ENCODE measurements around the gene SINHCAF.
"Not testable (repeated sequence)": the region's sequence is repeated elsewhere in the genome, so short reads cannot be mapped to it uniquely, and the experiment has no call there.

Gene SINHCAF, protein sequence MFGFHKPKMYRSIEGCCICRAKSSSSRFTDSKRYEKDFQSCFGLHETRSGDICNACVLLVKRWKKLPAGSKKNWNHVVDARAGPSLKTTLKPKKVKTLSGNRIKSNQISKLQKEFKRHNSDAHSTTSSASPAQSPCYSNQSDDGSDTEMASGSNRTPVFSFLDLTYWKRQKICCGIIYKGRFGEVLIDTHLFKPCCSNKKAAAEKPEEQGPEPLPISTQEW

DNA sequence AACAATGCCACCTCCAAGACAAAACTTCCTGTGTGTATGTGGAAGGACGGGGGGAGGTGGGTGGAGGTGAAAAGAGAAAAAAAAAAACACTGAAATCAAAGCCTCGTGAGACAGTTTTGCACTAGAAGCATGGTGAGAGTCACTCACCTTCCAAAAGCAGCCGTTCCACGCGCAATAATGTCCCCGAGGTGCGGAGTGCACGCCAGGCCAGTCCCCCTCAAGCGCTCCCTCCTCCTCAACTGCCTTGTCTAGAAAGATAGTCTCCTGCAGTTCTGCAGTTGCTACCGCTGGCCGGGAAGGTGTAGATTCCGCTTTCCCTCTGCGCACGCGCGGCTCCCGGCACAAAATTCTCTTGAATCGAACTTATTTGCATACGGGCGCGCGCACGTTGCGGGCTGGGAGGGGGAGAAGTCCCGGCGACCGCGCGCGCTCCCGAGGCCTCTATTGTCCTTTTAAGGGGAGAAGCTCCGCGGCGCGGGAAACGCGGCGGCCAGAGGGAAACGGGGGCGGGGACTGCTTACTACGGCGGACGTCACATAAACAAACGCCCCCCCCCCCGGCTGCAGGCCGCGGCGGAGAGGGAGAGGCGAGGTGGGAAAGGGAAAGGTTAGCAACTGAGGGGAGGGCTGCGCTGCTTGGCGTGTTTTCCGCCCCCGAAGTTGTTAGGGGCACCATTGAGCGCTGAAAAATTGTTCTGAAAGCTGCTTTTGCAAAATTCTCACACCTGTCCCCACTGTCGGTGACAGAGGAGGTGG, at the start of gene SINHCAF:
SINHCAF (minus strand) TSS at position 274 of the 755 bp plus-strand sequence. CDS start 27,946 bp downstream, outside the sequence.
- DNase-seq (ENCODE audit: low read depth), result peak; percentile 99

DNA sequence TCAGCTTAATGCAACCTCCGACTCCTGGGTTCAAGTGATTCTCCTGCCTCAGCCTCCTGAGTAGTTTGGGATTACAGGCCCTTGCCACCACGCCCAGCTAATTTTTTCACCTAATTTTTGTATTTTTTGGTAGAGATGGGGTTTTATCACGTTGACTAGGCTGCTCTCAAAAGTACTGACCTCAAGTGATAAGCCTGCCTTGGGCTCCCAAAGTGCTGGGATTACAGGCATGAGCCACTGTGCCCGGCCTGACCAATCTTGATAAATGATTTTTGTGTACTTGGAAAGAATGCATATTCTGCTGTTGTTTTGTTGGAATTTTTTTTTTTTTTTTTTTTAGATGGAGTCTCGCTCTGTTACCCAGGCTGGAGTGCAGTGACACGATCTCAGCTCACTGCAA, 49.5 kb upstream of the SINHCAF start:
- DNase-seq (ENCODE audit: low read depth), result not testable (repeated sequence)

DNA sequence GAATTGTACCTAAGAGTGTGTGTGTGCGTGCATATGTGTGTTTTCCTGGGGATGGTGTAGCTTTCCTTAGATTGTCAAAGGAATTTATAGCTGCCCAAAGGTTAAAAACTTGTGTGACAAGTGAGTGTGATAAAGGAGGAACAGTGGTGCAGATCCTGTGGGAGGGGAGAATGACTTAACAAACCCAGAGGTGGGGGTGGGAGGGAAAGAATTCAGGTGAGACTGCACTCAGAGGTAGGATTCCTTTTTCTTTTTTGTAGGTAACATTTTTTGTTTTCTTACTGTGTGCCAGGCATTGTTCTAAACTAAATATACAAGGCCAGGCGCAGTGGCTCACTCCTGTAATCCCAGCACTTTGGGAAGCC, 45.3 kb upstream of the SINHCAF start:
- DNase-seq (ENCODE audit: low read depth), result no peak

DNA sequence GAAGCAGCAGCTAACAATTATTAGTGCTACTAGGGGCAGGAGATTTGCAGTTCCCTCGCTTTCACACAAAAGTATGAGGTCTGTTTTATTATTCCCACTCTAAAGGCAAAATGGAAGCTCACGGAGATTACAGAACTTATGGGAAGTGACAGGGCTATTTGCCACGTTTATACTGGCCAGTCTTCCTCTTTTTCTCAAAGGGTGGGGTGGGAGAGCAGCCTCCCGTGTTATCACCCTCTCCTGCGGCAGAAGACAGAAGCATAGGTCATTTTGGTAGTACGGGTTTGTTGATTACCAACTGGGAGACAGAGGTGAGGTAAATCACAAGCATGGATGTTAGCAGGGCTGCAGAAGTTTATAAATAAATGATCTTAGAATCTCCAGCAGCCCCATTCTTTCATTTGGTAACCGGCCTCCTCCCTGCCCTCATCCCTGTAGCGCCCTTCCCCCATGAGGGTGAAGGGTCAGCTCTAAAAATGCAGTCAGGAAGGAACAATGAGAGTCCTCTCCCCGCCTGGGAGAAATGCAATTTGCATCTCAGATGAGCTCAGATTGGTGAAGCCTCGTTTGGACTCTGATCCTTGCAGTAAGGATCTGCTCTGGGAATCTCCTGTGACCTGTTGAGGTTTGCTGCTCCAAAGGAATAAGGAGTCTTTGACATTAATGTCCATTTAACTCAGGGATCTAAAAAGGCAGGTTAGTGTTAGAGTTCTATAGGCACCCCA, 44.7 kb upstream of the SINHCAF start:
- DNase-seq (ENCODE audit: low read depth), result no peak

DNA sequence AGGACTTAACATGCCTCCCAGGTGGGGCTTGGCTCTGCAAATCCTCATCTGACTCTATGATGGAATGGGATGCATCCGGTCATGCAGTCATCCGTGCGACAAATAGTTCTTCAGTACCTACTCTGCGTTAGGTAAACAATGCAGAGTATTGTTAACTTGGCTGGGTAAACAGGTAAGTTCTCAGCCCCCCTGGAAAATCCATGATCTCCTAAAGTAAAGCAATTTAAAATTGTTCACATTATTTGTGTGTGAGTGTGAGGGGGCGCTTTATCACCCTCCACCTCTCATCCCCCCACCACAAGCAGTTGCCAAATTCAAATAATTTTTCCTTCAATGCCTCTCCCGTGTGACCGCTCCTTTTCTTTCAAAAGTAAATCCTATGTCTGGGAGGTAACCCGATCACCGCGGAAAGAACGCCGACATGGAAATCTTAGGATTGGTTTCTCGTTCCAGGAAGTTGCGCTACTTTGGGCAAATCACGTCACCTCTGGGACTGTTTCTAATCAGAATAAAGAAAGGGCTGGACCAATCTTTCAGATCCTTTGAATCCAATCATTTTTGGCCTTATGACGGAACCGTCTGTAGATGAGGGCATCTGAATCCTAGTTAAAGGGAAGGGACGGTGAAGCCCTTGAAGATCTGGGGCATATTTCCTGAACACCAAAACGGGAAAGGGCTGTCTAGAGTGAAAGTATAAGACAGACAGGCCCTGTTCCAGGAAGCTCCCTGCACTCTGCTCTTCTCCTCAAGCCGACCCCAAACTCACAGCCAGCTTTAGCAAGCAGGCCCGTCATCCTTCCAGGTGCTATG, 44.0 kb upstream of the SINHCAF start:
- DNase-seq (ENCODE audit: low read depth), result peak; percentile 67

DNA sequence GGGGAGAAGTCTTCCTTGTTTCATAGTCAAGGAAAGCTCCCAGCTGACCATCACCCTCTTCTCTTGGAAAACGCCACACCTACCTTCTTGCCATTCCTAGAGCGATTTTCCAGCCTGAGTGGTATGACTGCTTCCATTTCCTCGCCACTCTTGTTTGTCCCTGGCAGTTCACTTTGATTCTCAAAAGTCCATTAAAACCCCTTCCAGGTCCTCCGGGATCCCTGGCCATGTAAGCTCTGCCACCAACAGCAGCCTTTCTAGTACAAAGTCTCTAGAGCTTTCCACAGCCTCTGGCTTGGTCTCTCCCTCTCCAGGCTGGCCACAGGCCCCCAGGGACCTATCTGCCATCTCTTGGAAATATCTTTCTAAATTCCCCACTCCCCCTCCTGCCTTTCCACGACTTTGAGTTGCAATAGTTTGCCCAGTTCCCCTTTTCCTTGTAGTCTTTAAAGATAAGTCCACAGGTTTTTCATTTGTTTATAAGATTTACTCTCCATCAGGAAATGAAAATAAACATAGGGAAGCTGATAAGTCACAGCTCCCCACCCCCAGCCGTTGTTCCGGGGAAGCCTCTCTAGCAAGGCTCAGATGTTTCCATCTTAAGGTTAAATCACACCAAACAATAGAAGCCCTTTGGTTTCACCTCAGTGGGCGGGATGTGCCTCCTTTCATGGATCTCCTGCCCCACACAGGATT, 42.9 kb upstream of the SINHCAF start:
- DNase-seq (ENCODE audit: low read depth), result peak; percentile 13

DNA sequence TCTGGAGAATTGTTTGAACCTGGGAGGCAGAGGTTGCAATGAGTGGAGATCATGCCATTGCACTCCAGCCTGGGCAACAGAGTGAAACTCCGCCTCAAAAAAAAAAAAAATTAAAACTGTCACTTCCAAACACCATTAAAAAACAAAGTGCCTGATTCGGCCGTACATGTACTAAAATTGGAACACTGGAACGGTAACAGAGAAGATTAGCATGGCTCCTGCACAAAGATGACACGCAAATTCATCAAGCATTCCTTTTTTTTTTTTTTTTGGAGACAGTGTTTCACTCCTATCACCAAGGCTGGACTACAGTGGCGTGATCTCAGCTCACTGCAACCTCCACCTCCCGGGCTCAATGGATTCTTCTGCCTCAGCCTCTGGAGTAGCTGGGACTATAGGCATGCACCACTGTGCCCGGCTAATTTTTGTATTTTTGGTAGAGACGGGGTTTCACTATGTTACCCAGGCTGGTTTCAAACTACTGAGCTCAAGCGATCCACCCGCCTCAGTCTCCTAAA, 40.2 kb upstream of the SINHCAF start:
- DNase-seq (ENCODE audit: low read depth), result no peak

DNA sequence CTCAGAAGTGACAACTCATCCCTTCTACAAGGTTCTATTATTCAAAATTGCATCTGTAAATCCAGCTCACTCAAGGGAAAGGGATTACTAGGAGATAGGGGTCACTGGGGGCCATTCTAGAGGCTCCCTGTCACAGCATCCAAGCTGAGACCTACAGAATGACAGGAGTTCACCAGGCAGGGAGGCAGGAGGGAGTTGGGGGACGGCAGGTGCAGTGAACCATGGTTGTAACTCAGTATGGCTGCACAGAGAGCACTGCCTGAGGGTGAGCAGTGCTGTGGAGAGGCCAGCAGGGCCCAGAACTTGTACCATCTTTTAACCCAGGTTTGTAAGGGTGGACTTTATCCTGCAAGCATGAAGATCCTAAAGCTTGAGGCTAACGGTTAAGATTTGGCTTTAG, 37.9 kb upstream of the SINHCAF start:
- no peak for DNase-seq (ENCODE audit: low read depth)

DNA sequence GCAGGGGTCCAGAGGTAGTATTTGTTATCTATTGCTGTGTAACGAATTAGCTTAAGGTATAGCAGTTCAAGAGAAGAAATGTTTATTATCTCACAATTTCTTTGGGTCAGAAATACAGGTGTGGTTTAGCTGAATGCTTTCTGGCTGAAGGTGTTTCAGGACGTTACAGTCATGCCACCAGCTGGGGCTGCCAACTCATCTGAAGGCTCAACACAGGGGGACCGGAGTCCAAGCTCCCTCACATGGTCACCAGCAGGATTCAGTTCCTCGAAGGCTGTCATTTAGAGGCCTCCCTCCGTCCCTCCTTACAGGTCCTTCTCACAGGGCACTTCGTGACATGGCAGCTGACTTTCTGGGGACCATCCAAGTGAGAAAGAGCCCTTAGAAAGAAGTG, 37.5 kb upstream of the SINHCAF start:
- DNase-seq (ENCODE audit: low read depth), result no peak

DNA sequence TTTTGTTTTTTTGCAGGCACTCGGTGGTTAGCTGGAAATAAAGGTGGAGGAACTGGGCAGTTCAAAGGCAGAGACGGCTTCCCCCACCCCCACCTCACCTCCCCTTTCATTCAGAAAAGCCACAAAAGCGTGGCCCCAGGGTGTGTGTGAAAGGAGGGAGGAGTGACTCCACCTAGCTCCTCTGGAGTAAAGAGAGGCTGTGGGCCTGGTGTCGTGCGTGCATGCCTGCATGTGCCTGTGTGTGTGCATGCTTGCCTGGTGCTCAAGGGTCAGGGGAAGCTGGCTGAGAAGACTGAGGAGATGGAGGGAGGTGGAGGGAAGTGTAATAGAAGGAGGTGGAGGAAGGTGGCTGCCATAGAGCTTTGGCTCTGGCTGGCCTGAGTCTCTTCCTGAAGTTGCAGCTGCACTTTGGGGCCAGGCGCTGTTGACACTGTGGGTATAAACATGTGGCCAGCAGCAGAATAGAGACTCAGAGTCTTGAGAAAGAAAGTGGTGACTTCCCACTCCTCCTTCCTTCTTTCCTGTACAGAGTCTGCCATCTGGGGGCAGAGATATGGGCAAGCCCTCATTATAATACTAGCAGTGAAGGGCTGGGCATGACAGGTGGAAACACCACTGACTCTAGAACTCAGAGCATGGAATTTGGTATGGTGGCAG, 36.9 kb upstream of the SINHCAF start:
- DNase-seq (ENCODE audit: low read depth), result no peak

DNA sequence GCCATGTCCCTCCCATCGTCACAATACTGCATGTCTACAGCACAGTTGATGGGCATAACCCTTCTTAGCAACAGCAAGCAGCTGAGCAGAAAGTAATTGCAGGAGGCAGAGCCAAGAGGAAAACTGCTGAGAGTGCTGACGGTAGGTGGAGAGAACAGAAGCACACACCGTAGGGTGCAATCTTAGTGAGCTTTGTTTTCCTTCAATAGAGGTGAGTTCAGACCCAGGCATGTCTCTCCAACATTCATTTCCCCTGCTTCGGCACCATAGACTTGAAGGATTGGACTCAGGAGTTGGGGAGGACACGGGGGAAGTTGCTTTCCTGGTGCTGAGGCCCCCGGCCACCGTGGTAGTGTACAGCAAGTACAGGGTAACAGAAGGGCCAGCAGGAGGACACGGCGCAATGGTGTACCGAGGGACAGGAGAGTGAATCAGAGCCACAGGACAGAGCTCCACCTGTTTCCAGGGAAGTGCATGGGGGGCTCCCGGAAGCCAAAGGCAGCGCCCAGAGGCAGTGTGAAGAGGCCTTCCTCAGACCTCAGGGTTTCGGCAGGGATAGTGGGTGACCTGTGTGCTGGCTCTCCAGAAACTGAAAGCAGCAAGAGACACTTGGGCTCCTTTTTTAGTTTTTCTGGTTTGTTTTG, 36.3 kb upstream of the SINHCAF start:
- no peak for DNase-seq (ENCODE audit: low read depth)

DNA sequence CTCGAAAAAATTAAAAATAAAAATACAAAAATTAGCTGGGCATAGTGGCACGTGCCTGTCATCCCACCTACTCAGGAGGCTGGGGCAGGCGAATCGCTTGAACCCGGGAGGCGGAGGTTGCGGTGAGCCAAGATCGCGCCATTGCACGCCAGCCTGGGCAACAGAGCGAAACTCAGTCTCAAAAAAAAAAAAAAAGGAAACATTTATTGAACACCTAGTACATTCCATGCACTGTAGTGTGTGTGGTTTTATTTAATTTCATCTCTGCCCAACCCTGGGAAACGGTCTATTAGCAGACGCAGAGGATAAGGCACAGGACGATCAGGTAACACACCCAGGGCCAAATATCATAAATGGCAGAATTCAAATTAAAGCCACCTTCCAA, 35.8 kb upstream of the SINHCAF start:
- no peak for DNase-seq (ENCODE audit: low read depth)

DNA sequence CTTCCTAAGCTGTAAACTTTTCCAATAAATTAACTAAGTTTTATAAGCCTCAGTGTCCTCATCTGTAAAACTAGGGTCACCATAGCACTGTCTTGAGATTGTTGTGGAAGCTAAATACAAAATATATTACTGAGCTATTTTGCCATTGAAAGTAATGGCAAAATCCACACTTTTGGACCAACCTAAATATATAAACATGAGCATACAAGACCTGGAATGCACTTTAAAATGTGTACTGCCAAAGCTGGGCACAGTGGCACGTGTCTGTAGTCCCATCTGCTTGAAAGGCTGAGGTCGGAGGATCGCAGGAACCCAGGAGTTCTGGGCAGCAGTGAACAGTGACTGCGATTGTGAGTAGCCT, 29.8 kb upstream of the SINHCAF start:
- DNase-seq (ENCODE audit: low read depth), result no peak

DNA sequence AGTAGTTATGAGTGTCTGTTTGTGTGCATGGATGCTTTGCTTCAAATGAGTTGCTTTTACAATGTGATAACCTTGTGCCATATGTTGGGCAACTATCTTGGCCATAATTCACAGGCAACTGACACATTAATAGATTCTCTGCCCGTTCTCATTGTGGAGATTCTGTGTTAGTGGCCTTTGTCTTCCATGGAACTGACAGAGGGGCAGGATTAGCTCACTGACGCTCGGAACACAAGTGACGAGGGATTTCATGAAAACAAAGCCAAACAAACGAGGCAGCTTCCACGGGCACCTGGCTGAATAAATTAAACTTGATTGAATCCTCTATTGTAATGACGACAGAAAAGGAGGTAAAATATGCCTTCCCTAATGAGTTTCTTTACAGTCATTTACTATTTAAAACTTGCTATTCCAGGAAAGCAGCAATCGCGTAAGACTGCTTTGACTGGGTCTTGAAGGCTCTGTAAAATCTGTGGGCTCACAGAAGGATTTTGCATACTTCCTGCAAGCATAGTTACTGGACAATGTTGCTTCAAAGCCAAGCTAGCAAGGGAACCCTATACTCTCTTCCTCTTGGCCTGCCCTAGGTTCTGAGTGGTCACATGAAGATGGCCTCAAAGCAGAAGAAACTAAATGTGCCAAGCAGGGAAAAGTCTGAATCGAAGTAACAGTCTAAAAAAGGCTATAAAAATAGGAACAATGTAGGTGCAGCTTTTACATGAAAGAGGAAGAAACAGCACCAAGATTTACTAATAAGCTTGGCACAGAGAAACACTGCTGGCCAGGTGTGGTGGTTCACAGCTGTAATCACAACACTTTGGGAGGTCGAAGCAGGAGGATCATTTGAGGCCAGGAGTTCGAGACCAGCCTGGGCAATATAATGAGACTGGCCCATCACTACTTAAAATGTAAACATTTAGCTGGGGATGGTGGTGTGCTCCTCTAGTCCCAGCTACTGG, 28.1 kb upstream of the SINHCAF start:
- DNase-seq (ENCODE audit: low read depth), result no peak

DNA sequence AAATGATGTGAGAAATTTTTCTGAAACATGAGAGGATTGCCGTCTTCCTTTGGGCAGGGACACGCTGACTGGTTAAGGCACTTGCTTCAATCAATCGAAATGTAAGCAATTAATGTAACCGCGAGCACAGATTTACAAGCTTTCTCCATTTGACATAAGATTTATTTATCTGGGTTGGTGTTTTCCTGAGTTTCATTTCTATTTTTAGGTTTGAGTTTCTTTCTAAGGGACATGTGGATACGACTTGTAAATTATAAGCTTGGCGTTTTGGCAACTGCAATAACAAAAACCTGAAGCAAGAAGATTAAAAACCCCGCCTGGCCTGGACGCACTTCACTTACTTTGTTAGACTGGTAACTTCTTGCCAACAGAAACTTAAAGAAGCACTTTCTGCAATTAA, 20.3 kb upstream of the SINHCAF start:
- DNase-seq (ENCODE audit: low read depth), result no peak

DNA sequence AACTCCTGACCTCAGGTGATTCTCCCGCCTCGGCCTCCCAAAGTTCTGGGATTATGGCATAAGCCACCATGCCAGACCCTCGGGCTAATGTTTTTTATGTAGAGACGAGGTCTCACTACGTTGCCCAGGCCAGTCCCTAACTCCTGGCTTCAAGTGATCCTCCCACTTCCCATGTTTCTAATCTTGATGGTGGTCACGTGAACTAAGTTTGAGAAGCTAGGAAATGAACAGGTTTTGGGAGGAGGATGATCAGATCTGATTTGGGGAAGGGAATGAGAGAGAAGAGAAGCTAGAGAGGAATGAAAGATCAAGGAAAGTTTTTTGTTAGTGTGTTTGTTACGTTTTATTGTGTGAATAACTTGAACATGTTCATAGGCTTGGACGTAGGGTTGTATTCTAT, 17.2 kb upstream of the SINHCAF start:
- no peak for DNase-seq (ENCODE audit: low read depth)

DNA sequence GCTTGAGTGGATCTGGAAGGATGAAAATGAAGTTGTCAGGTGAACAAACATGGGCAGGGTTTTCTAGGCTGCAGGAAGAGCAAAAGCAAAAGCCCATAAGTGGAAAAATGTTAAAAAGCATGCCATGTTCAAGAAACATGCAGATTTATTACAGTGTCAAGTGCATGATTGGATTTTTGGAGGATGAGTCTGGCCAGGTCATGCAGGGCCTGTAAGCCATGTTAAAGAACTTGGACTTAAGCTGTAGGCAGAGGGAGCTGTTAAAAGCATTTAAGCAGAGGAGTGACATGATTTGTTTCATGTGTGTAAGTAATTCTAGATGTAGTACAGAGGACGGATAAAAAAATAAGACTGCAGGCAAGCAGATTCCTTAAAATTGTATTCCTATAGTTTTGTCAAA, 16.3 kb upstream of the SINHCAF start:
- no peak for DNase-seq (ENCODE audit: low read depth)

DNA sequence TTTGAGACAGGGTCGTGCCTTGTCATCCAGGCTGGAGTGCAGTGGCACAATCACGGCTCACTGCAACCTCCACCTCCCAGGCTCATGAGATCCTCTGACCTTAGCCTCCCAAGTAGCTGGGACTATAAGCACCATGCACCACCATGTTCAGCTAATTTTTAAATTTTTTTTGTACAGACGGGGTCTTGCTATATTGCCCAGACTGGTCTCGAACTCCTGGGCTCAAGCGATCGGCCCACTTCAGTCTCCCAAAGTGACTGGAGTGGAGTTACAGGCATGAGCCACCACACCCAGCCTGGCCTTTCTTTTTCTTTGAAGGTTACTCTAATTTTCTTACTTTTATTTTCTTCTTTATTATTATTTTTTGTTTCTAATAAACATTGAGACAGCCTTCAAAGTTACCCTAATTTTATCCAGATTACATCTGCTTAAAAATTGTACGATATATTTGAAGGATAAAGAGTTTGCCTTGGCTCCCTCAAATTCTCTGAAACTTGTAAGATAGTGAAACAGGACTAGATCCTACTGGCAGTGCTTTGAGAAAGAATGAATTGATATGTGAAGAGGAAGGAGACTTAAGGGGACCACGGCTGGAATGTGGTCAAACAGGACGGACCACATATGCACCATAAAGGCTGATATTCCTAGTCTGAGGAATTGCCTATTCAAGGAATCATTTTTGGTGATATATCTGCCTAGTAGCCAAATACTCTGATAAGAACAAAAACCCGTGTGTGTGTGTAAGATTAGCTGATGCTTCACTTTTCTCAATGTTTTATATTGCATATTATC, 14.1 kb upstream of the SINHCAF start:
- no peak for DNase-seq (ENCODE audit: low read depth)

DNA sequence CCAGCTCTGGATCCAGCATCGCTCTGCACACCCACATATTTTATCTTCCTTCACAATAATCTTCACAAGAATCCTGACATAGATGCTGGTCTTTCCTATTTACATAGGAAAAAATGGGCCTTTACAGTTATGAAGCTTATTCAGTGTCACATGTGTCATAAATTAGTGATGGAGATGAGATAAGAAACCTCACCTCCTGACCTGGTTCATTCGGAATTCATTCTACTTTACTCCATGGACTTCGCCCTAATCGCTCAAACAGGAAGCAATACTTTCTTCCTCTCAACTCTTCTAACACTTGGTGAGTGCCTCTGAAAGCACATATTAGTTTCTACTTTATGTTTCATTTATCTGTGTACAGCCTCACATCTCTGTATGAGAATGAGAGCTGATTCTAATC, 12.0 kb upstream of the SINHCAF start:
- no peak for DNase-seq (ENCODE audit: low read depth)

Measured in ELR (cell line).